H9 (cell line): ENCODE data around the gene LIMS2. TPM values are rescaled to one million over a fixed set of nuclear protein-coding genes. Genes with fewer than 3 reads are reported as not detected.

Experiments
- DNase-seq: peaks from one replicate; pipeline ENCODE4 v3.0.0-alpha.2; 2017
- H2AFZ ChIP-seq: one replicate; pipeline ENCODE4 v1.6.1; 2013; ENCODE audit warnings: mild to moderate bottlenecking, low read length, control low read depth, moderate library complexity
- H2AK5ac ChIP-seq: 2 replicates; pipeline ENCODE4 v1.6.1; 2013; ENCODE audit warnings: low read length, control low read depth, mixed read lengths; ENCODE audit not compliant: insufficient read length
- H2BK120ac ChIP-seq: one replicate; pipeline ENCODE4 v1.6.1; 2013; ENCODE audit warnings: low read depth, mild to moderate bottlenecking, low read length, control low read depth, inconsistent platforms; ENCODE audit not compliant: poor library complexity, severe bottlenecking
- H2BK12ac ChIP-seq: 2 replicates; pipeline ENCODE4 v1.6.1; 2013; ENCODE audit warnings: low read length, control low read depth, mixed read lengths, low read depth; ENCODE audit not compliant: insufficient read length
- H2BK15ac ChIP-seq: 2 replicates; pipeline ENCODE4 v1.6.1; 2013; ENCODE audit warnings: low read depth, low read length, control low read depth
- H2BK20ac ChIP-seq: one replicate; pipeline ENCODE4 v1.6.1; 2013; ENCODE audit warnings: low read depth, mild to moderate bottlenecking, low read length, control low read depth, inconsistent platforms; ENCODE audit not compliant: poor library complexity, severe bottlenecking
- H2BK5ac ChIP-seq: 2 replicates; pipeline ENCODE4 v1.6.1; 2013; ENCODE audit warnings: low read length, control low read depth, mixed read lengths; ENCODE audit not compliant: insufficient read length
- H3K14ac ChIP-seq: 2 replicates; pipeline ENCODE4 v1.6.1; 2013; ENCODE audit warnings: low read length, control low read depth; ENCODE audit not compliant: insufficient read depth
- H3K18ac ChIP-seq: 2 replicates; pipeline ENCODE4 v1.6.1; 2013; ENCODE audit warnings: low read depth, mild to moderate bottlenecking, mixed read lengths, low read length, control low read depth; ENCODE audit not compliant: insufficient read length
- H3K23ac ChIP-seq: 2 replicates; pipeline ENCODE4 v1.6.1; 2013; ENCODE audit warnings: low read length, control low read depth, mixed read lengths, low read depth; ENCODE audit not compliant: insufficient read length
- H3K23me2 ChIP-seq: 2 replicates; pipeline ENCODE4 v1.6.1; 2013; ENCODE audit warnings: low read depth, mild to moderate bottlenecking, mixed read lengths, low read length, control low read depth; ENCODE audit not compliant: insufficient read length, poor library complexity, severe bottlenecking
- H3K27ac ChIP-seq: 2 replicates; pipeline ENCODE4 v1.5.1; 2013; ENCODE audit warnings: low read length, control low read depth, mixed read lengths, low read depth; ENCODE audit not compliant: insufficient read length
- H3K27me3 ChIP-seq: 2 replicates; pipeline ENCODE4 v1.6.1; 2013; ENCODE audit warnings: low read length, control low read depth, inconsistent platforms; ENCODE audit not compliant: insufficient read depth
- H3K4ac ChIP-seq: 2 replicates; pipeline ENCODE4 v1.6.1; 2013; ENCODE audit warnings: low read depth, mild to moderate bottlenecking, control low read depth, inconsistent platforms, low read length, moderate library complexity
- H3K4me1 ChIP-seq: 2 replicates; pipeline ENCODE4 v1.6.1; 2013; ENCODE audit warnings: low read length, control low read depth, inconsistent platforms; ENCODE audit not compliant: insufficient read depth
- H3K4me2 ChIP-seq: 2 replicates; pipeline ENCODE4 v1.6.1; 2013; ENCODE audit warnings: low read length, control low read depth, mixed read lengths; ENCODE audit not compliant: insufficient read length, insufficient read depth
- H3K56ac ChIP-seq: 2 replicates; pipeline ENCODE4 v1.6.1; 2013; ENCODE audit warnings: low read depth, mild to moderate bottlenecking, mixed read lengths, low read length, control low read depth; ENCODE audit not compliant: insufficient read length
- H3K79me1 ChIP-seq: 2 replicates; pipeline ENCODE4 v1.6.1; 2013; ENCODE audit warnings: low read depth, mild to moderate bottlenecking, moderate library complexity, low read length, control low read depth, inconsistent platforms; ENCODE audit not compliant: insufficient read depth, poor library complexity, severe bottlenecking
- H3K79me2 ChIP-seq: 2 replicates; pipeline ENCODE4 v1.6.1; 2013; ENCODE audit warnings: low read length, control low read depth, inconsistent platforms; ENCODE audit not compliant: insufficient read depth
- H3K9ac ChIP-seq: 2 replicates; pipeline ENCODE4 v1.6.1; 2013; ENCODE audit warnings: low read length, control low read depth, mixed read lengths; ENCODE audit not compliant: insufficient read length; ENCODE audit errors: extremely low read depth
- H3K9me3 ChIP-seq: one replicate; pipeline ENCODE4 v1.6.1; 2013; ENCODE audit warnings: low read depth, low read length, inconsistent platforms; ENCODE audit not compliant: control insufficient read depth
- H3T11ph ChIP-seq: one replicate; pipeline ENCODE4 v1.6.1; 2013; ENCODE audit warnings: mild to moderate bottlenecking, low read length, control low read depth, inconsistent platforms
- H4K20me1 ChIP-seq: one replicate; pipeline ENCODE4 v1.6.1; 2013; ENCODE audit not compliant: control insufficient read depth, insufficient read length, insufficient read depth
- H4K5ac ChIP-seq: 2 replicates; pipeline ENCODE4 v1.6.1; 2013; ENCODE audit warnings: low read depth, mild to moderate bottlenecking, mixed read lengths, low read length, control low read depth; ENCODE audit not compliant: insufficient read length
- H4K8ac ChIP-seq: replicated peaks from 2 replicates; pipeline ENCODE4 v1.6.1; 2013; ENCODE audit warnings: low read length, control low read depth, mixed read lengths, low read depth; ENCODE audit not compliant: insufficient read length
- H4K91ac ChIP-seq: 2 replicates; pipeline ENCODE4 v1.6.1; 2013; ENCODE audit warnings: low read depth, mild to moderate bottlenecking, moderate library complexity, mixed read lengths, low read length, control low read depth; ENCODE audit not compliant: insufficient read length
- H3K27ac Mint-ChIP-seq, 3 experiments: 2 replicates in 2 of 3; 3 replicates in 1 of 3; pipeline ENCODE4 v1.8.0; 2020 to 2021; ENCODE audit warnings: mixed read lengths in 3 of 3, mild to moderate bottlenecking in 1 of 3, moderate library complexity in 1 of 3
- H3K27me3 Mint-ChIP-seq: 2 replicates; pipeline ENCODE4 v1.8.0; 2021; ENCODE audit warnings: low read depth, mild to moderate bottlenecking, moderate library complexity, mixed read lengths
- H3K36me3 Mint-ChIP-seq, 3 experiments: 2 replicates in 2 of 3; 3 replicates in 1 of 3; pipeline ENCODE4 v1.8.0; 2020 to 2021; ENCODE audit warnings: low read depth in 3 of 3, mixed read lengths in 3 of 3; ENCODE audit not compliant: insufficient read depth in 1 of 3
- H3K4me1 Mint-ChIP-seq, 2 experiments: 2 replicates each; pipeline ENCODE4 v1.8.0; 2020; ENCODE audit warnings: mixed read lengths in 2 of 2
- H3K4me3 Mint-ChIP-seq, 2 experiments: 2 replicates in 1 of 2; 3 replicates in 1 of 2; pipeline ENCODE4 v1.8.0; 2020 to 2021; ENCODE audit warnings: mild to moderate bottlenecking in 2 of 2, mixed read lengths in 2 of 2, moderate library complexity in 1 of 2
- H3K9me3 Mint-ChIP-seq, 2 experiments: 2 replicates in 1 of 2; 3 replicates in 1 of 2; pipeline ENCODE4 v1.8.0; 2020; ENCODE audit warnings: mild to moderate bottlenecking in 2 of 2, mixed read lengths in 2 of 2, moderate library complexity in 1 of 2
- WGBS: extraction: QIAGEN DNeasy Blood & Tissue Kit; methylation state at CpG from one replicate; pipeline ENCODE4 v1.1.7; 2013; ENCODE audit warnings: missing lambda C conversion rate, low lambda C conversion rate, mixed read lengths; ENCODE audit not compliant: insufficient read length; ENCODE audit errors: extremely low coverage; 5-methylcytosine and 5-hydroxymethylcytosine counted together
- total RNA-seq: library from RNA; stranded (reverse); gene quantifications from 2 replicates; pipeline ENCODE4 v1.2.1, GENCODE V29; 2021
- TF ChIP-seq, protein P1 (sequence below): fragments of 200-600 bp; sonication (generic); conservative IDR thresholded peaks from 3 replicates; pipeline ENCODE4 v1.8.0; 2021; ENCODE audit warnings: antibody characterized with exemption, mild to moderate bottlenecking

Gene LIMS2
- total RNA-seq, 1 experiment from 2014 or later: 5.9 TPM

DNA sequence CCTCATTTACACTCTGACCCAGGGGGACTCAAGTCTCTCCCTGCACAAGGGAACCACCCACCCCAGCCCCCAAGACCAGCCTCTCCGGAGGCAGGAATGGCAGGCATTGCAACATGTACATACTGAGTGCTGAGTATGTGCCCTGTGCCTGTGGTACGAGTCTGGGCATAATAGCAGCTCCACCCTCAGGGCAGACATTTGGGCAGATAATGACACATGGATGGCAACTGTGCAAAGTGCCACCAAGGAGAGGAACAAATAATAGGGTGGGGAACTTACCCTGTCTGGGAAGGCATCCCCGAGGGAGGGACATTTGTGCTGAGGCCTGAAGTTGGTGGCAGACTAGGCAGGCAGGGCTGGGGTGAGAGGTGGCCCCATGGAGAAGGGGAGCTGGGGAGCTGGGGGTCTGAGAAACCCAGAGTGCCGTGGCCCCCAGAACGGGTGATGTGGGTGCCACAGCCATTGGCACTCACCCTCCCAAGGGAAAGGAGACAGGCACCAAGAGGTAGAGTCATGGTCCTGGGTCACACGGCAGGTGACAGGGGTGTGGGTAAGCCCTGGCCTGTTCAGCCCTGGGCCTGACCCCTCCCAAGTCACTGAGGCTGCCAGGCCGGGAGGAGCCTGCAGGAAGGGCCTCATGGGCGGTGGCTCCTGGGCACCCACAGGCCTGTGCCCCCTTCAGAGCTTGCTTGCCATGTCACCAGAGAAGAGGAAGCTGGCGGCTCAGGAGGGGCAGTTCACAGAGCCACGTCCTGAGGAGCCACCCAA is 45.0 kb downstream of the LIMS2 start:
- whole genome bisulfite sequencing: no CpG with 5 or more reads among the region's 10 CpGs
- H4K91ac ChIP-seq: no peak overlapping the region
- H3K14ac ChIP-seq: no peak overlapping the region
- peaks cover 0 to 4% of the 10 kb centered on the region in 2 experiments; a peak in 2 of 4 replicates for H3K4me1 Mint-ChIP-seq
- H3K27me3 Mint-ChIP-seq: no peaks in the 10 kb centered on the region; the same call in 1 of the 2 replicates
- no peaks in the 10 kb centered on the region for H3K23me2 ChIP-seq
- no peak overlapping the region; a peak in 1 of 5 replicates for H3K4me3 Mint-ChIP-seq
- no peak overlapping the region for H3K4ac ChIP-seq
- H3K27ac Mint-ChIP-seq: peak overlapping the region in 1 of 3 experiments; percentile 78; a peak in 2 of 7 replicates
- H2BK15ac ChIP-seq: no peak overlapping the region
- H3K36me3 Mint-ChIP-seq: no peaks in the 10 kb centered on the region
- H3K56ac ChIP-seq: no peak overlapping the region
- H3K4me1 ChIP-seq: no peaks in the 10 kb centered on the region
- H3K27ac ChIP-seq: no peak overlapping the region
- H2BK5ac ChIP-seq: no peak overlapping the region
- no peak overlapping the region for H3K4me2 ChIP-seq
- H2BK120ac ChIP-seq: no peak overlapping the region
- H4K5ac ChIP-seq: no peak overlapping the region
- H2BK12ac ChIP-seq: no peak overlapping the region
- no peaks in the 10 kb centered on the region for H3K27me3 ChIP-seq
- H3K23ac ChIP-seq: no peak overlapping the region
- no peaks in the 10 kb centered on the region for H3K79me1 ChIP-seq
- H4K20me1 ChIP-seq: no peaks in the 10 kb centered on the region
- no peak overlapping the region for H3T11ph ChIP-seq
- no peak overlapping the region for H4K8ac ChIP-seq
- no peak overlapping the region for H3K9ac ChIP-seq
- H2AFZ ChIP-seq: no peak overlapping the region
- no peaks in the 10 kb centered on the region for H3K9me3 ChIP-seq
- no peak overlapping the region for H3K18ac ChIP-seq
- no peak overlapping the region for H2AK5ac ChIP-seq
- no peak for DNase-seq
- H2BK20ac ChIP-seq: no peak overlapping the region
- H3K79me2 ChIP-seq: no peaks in the 10 kb centered on the region
- H3K9me3 Mint-ChIP-seq: no peaks in the 10 kb centered on the region
- TF ChIP-seq, protein P1, sequence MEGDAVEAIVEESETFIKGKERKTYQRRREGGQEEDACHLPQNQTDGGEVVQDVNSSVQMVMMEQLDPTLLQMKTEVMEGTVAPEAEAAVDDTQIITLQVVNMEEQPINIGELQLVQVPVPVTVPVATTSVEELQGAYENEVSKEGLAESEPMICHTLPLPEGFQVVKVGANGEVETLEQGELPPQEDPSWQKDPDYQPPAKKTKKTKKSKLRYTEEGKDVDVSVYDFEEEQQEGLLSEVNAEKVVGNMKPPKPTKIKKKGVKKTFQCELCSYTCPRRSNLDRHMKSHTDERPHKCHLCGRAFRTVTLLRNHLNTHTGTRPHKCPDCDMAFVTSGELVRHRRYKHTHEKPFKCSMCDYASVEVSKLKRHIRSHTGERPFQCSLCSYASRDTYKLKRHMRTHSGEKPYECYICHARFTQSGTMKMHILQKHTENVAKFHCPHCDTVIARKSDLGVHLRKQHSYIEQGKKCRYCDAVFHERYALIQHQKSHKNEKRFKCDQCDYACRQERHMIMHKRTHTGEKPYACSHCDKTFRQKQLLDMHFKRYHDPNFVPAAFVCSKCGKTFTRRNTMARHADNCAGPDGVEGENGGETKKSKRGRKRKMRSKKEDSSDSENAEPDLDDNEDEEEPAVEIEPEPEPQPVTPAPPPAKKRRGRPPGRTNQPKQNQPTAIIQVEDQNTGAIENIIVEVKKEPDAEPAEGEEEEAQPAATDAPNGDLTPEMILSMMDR: no peak
